GM12865 (cell line): ENCODE results near the gene ASB10.

ENCODE experiments used
- DNase-seq: peaks from one replicate; pipeline ENCODE4 v3.0.0; 2010; ENCODE audit warnings: low read depth
- H3K4me3 ChIP-seq: 2 replicates; pipeline ENCODE4 v1.5.1; 2011; ENCODE audit warnings: mild to moderate bottlenecking, low read depth, low read length, control low read depth
- CTCF ChIP-seq: IDR thresholded peaks from 2 replicates; pipeline ENCODE4 v1.5.1; 2011; ENCODE audit warnings: low read length, control low read depth, low read depth, inconsistent platforms; ENCODE audit not compliant: insufficient read depth; ENCODE audit errors: missing control alignments

ASB10 gene

DNA sequence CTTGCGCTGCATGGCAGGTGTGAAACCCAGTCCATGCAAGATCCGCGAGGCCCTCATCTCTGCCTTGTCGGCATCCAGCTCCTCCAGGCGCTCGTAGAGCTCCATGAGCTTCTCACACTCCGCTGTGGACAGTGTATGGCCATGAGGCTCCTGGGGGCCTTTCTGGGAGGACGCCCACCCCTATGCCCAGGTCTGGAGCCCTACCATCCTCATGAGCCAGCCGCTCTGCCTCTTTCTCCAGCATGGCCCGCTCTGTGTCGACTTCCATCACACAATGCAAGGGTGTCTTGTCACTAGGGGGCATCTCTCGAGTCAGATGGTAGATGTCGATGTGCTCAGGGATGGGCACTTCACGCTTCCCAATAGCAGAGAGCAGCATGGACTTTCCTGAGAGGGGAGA is 36.7 kb upstream of the ASB10 start:
- H3K4me3 ChIP-seq = no peak overlapping the region
- no peak for TF ChIP-seq CTCF
- DNase-seq = no peak

- TF ChIP-seq CTCF = no peak
- DNase-seq = no peak
- H3K4me3 ChIP-seq = no peak overlapping the region
Measured at GRCh38 chr7:151218170-151218569, 31.1 kb upstream of the ASB10 start.

DNA sequence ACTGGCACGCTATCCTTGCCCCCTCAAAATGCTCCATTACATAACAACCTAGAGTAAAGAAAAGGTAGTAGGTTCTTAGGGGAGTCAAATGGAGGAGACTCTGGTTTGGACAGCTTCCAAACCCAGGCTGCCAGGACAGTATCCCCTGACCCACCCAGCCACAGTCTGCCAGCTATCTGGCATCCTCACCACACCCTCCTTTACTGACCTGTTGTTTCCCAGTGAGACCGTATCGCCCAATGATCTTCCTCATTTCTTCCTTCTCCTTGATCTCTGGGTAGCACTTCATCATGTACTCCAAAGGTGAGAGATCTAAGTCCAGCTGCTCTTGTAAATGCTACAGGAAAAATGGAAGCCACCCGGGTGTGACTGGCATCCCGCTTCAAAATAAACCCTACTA is 28.3 kb upstream of the ASB10 start:
- TF ChIP-seq CTCF = no peak
- DNase-seq = no peak
- H3K4me3 ChIP-seq = no peak overlapping the region

- no peak overlapping the region for H3K4me3 ChIP-seq
- DNase-seq = no peak
- TF ChIP-seq CTCF = no peak
Measured at GRCh38 chr7:151213826-151214225, 26.8 kb upstream of the ASB10 start.

- no peak for TF ChIP-seq CTCF
- no peak overlapping the region for H3K4me3 ChIP-seq
- DNase-seq = no peak
Measured at GRCh38 chr7:151212626-151213025, 25.6 kb upstream of the ASB10 start.

DNA sequence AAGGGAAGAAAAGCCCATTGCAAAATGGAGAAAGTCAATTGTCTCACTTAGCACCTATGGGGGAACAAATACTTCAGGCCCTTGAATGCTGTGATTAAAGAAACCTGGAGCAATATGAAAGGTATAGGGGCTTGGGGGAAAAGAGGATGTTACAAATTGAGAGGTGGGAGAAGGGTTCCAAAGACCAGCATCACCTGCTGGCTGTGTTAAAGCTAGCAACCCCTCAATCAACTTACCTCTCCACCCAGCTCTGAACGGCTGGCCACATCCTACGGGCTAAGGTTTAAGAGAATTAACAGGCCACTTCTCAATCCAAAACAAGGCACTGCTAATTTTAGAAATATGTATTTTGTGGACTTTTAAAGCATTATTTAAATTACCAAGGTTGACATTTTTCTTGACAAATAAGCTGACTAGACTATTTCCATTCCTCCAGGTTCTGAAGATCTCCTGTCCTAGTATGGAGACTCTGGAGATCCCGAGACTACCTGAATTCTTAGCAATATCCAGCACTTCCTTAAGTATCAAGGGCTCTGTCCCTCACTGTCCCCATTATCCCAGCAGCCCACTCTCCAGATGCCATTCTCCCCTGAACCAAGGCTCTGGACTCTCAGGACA is 24.2 kb upstream of the ASB10 start:
- no peak for DNase-seq
- no peak overlapping the region for H3K4me3 ChIP-seq
- TF ChIP-seq CTCF = no peak
